Measurements from ENCODE around the gene SLC2A4.
"Not testable (repeated sequence)": the region's sequence is repeated elsewhere in the genome, so short reads cannot be mapped to it uniquely, and the experiment has no call there.

Gene SLC2A4

DNA sequence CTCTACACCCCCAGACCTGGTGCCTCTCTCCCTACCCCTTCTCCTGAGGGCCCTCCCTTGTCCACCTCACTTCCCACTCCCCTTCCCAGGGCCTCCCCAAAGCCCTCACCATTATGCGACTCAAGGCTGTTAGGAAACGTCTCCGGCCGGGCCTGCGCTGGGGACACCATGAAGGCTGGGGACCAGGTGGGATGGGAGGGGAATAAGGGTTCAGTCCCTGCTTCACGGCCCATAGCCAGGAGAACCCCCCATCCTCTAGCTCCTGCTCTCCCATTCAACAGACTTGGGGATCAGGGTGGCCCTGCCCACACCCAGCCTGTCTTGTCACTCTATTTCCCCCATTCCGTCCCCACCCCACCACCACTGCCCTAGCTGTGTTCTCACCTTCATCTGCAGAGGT is 45.5 kb downstream of the SLC2A4 start:
- no peak for DNase-seq

- DNase-seq, result no peak
Observed at GRCh38 chr17:7327501-7327900, 46.0 kb downstream of the SLC2A4 start.

GRCh38 chr17:7328009-7328408 is 46.5 kb downstream of the SLC2A4 start:
- no peak for DNase-seq

DNA sequence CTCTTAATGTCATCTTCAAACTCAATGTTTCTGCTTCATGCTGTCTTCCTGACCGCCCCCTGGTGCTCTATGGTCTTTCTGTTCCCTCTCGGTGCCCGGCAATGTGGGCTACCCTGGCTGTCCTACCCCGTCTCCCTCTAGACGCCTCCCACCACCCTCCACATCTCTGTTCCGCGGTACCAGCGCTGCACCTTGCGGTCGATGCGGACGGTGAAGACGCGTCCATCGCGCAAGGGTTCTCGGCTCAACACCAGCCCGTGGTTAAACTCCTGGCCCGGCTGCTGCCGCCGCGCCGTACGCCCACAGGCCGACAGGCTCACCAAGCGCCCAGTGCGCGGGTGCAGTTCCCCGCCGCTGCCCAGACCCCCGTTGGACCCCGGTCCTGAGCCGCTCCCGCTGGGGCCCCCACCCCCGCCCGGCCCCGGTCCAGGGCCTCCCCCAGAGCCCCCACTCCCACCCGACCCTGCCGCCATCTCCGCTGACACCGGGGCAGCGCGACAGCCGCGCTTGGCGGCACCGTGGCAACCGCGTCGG is 47.4 kb downstream of the SLC2A4 start, which contains the start of gene NEURL4:
TSS of gene NEURL4 (minus strand) at position 496 of the 534 bp plus-strand sequence. CDS start at position 473, 23 bp downstream.
- DNase-seq, result peak; percentile 55

GRCh38 chr17:7329374-7329996 is 48.0 kb downstream of the SLC2A4 start:
- peak; percentile 97 for DNase-seq

DNA sequence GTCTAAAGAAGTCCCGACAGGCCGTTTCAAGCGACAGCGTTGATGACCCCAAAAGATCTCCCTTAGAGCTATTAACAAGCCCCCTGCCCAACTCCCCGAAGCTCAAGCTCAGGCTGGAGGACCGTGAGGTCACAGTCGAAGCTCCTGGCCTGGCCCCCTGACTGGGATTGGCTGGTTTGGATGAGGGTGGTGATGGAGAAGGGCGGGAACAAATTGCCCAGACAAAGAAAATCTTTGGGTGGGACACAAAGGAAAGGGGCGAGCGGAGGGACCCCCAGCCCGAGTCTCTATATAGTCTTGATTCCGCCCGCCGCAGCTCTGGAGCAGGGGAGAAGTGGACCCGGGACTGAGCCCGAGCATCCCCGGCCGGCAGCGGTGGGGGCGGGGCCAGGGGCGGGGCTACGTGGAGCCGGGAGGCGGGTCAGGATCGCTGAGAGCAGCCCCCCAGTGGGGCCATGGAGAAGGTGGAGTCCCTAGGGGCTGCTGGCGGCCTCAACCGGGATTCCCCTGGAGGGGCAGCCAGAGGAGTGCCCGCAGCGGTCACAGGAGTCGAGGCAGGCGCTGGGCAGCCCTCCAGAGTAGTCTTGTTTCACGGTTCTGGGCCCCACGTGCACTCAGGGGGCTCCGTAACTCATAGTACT is 48.6 kb downstream of the SLC2A4 start:
- DNase-seq, result peak; percentile 87

- no peak for DNase-seq
Observed at GRCh38 chr17:7330638-7331015, 49.1 kb downstream of the SLC2A4 start.

- DNase-seq, result no peak
Observed at GRCh38 chr17:7332111-7332510, 50.6 kb downstream of the SLC2A4 start.

DNA sequence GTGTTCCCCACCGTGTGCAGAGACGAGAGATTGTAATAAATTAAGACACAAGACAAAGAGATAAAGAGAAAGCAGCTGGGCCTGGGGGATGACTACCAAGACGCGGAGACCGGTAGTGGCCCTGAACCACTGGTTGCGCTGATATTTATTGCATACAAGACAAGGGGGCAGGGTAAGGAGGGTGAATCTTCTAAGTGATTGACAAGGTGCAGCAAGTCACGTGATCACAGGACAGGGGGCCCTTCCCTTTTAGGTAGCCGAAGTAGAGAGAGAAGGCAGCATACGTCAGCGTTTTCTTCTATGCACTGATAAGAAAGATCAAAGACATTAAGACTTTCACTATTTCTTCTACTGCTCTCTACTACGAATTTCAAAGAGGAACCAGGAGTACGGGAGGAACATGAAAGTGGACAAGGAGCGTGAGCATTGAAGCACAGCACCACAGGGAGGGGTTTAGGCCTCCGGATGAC is 51.1 kb downstream of the SLC2A4 start:
- DNase-seq, result peak; percentile 60

GRCh38 chr17:7334938-7335538 is 53.5 kb downstream of the SLC2A4 start:
- no peak for DNase-seq

DNA sequence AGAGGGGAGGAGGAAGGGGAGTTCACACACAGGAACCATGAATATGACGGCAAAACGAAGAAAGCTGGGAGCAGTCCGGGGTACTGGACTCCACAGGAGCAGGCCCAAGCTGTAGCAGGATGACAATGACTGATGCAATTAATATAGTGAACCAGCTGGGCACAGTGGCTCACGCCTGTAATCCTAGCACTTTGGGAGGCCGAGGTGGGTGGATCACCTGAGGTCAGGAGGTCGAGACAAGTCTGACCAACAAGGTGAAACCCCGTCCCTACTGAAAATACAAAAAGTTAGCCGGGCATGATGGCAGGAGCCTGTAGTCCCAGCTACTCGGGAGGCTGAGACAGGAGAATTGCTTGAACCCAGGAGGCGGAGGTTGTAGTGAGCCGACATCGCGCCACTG is 54.2 kb downstream of the SLC2A4 start:
- not testable (repeated sequence) for DNase-seq

- DNase-seq, result peak; percentile 89
Observed at GRCh38 chr17:7336240-7337175, 55.0 kb downstream of the SLC2A4 start, which contains the start of gene ACAP1. TSS of gene ACAP1 (plus strand) at chr17:7336529. CDS start at chr17:7336735, 206 bp downstream.

DNA sequence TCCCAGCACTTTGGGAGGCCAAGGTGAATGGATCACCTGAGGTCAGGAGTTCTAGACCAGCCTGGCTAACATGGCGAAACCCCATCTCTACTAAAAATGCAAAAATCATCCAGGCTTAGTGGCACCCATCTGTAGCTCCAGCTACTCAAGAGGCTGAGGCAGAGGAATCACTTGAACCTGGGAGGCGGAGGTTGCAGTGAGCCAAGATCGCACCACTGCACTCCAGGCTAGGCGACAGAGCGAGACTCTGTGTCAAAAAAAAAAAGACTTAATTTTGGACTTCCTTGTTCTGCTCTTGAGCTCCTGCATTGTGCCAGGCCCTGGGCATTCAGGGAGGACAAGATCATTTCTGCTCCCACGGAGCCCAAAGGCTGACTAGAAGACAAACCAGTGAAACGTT is 56.1 kb downstream of the SLC2A4 start:
- DNase-seq, result not testable (repeated sequence)

Measured in activated CD4-positive, alpha-beta T cell treated with anti-CD3 and anti-CD28 coated beads for 48 hours (primary cell).